ENCODE data around the gene MOBP.

DNA sequence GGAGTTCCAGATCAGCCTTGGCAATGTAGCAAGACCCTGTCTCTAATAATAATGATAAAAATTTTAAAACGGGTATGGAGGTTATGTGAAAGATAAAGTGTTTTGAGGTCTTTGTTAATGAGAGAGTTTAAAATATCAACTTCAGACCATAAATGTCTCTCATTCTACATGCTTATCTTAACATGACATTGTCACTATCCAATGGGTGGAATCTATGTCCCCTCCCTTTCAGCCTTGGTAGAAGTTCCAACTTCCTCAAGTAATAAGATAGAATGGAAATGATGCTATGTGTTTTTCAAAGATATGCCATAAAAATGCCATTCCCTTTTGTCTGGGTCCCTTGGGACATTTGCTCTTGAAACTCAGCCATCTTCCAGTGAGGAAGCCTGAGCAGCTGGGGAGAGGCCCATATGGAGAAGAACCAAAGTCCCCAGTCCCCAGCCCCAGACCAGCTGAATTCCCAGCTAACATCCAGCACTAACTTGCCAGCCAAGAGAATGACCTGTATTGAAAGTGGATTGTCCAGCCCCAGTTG lies 44.0 kb upstream of the MOBP start:
- TF ChIP-seq CTCF (conservative IDR thresholded peaks at IDR 0.05; ENCODE audit: low read depth, low read length) (no peak), EZH2 (IDR thresholded peaks at IDR 0.05; ENCODE audit: low read length, unreplicated experiment) (no peak), EZH2phosphoT487 (IDR thresholded peaks at IDR 0.05; ENCODE audit: borderline replicate concordance, low read length) (no peak)

Data from PC-3 (cell line).